ENCODE data around the gene COX8C.

- TF ChIP-seq CTCF (IDR thresholded peaks at IDR 0.05), result no peak
- no peak for TF ChIP-seq POLR2A (IDR thresholded peaks at IDR 0.05)
These were observed 3.2 kb upstream of the COX8C start for GRCh38 chr14:93343797-93344196.
